Measurements from ENCODE around the gene HDDC3.

DNA sequence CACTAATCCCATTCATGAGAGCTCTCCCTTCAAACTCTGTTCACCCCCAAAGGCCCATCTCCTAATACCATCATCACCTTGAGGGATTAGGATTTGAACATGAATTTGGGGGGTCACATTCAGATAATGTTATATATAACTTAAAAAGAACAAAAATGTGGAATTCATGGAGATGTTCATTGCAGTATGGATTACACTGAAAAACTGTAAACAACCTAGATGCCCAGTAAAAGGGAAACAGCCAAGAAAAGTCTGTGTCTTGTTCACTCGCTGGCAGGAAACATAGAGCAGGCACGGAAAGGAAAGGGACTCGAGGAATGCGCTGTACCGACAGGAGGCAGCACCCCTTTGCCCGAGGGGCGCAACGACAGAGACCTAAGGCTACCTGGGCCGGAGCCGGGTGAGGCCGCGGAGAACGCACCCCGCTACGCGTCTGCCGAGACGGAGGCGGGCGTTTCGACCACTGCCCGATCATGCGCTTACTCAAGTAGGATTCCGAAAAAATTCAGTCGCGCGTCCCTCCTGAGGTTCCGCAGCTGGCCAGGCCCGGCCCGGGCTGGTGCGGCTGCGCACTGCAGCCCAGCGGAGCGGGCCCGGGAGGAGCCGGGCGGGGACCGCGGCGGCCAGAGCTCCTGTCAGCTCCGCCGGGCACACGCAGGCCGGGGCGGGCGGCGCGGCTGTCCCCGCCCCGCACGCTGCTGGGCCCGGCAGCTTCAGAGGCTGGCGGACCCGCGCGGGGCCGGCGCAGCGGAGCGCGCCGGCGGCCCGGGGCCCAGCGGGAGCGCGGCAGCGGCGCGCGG is 30.1 kb downstream of the HDDC3 start:
- peak; percentile 51 to 53 for TF ChIP-seq POLR2AphosphoS5 (IDR thresholded peaks at IDR 0.05)
- TF ChIP-seq, protein P1, sequence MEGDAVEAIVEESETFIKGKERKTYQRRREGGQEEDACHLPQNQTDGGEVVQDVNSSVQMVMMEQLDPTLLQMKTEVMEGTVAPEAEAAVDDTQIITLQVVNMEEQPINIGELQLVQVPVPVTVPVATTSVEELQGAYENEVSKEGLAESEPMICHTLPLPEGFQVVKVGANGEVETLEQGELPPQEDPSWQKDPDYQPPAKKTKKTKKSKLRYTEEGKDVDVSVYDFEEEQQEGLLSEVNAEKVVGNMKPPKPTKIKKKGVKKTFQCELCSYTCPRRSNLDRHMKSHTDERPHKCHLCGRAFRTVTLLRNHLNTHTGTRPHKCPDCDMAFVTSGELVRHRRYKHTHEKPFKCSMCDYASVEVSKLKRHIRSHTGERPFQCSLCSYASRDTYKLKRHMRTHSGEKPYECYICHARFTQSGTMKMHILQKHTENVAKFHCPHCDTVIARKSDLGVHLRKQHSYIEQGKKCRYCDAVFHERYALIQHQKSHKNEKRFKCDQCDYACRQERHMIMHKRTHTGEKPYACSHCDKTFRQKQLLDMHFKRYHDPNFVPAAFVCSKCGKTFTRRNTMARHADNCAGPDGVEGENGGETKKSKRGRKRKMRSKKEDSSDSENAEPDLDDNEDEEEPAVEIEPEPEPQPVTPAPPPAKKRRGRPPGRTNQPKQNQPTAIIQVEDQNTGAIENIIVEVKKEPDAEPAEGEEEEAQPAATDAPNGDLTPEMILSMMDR (IDR thresholded peaks at IDR 0.05): peak; percentile 56 to 92 (median 82)
- peak in 3 of 4 donors; percentile 41 to 76 (median 56) for TF ChIP-seq POLR2A (IDR thresholded peaks at IDR 0.05)
- no peak for TF ChIP-seq EP300 (IDR thresholded peaks at IDR 0.05)

Data from upper lobe of left lung (tissue), 4 donors.